Ovary (tissue), 9 donors: ENCODE measurements around the gene PGAM1. TPM values are rescaled to one million over a fixed set of nuclear protein-coding genes. Genes with fewer than 3 reads are reported as not detected.
A peak's percentile ranks its signal among the peaks of the same experiment; 100 is the strongest.
"Not testable (repeated sequence)": the region's sequence is repeated elsewhere in the genome, so short reads cannot be mapped to it uniquely, and the experiment has no call there.

Experiments used
- DNase-seq, 5 donors: peaks; one replicate each; pipeline ENCODE4 v3.0.0-alpha.2; 2019 to 2020
- H3K27ac ChIP-seq, 2 donors: fragments of 200-600 bp; one replicate each; pipeline versions ENCODE4 v1.5.1 to v1.8.0; 2019 to 2022
- H3K27me3 ChIP-seq: fragments of 200-600 bp; one replicate; pipeline ENCODE4 v1.8.0; 2022
- H3K36me3 ChIP-seq: fragments of 200-600 bp; sonication (generic); one replicate; pipeline ENCODE4 v1.5.1; 2019
- H3K4me1 ChIP-seq: one replicate; pipeline ENCODE4 v1.8.1; 2013; ENCODE audit warnings: mild to moderate bottlenecking, moderate library complexity; ENCODE audit not compliant: insufficient read depth
- H3K4me3 ChIP-seq: fragments of 200-600 bp; sonication (generic); one replicate; pipeline ENCODE4 v1.5.1; 2017
- H3K9me3 ChIP-seq, 2 donors: fragments of 200-600 bp in 1 of 2; sonication (generic) in 1 of 2; one replicate each; pipeline versions ENCODE4 v1.5.1 to v1.8.1; 2013 to 2019; ENCODE audit warnings: mild to moderate bottlenecking in 1 of 2, moderate library complexity in 1 of 2
- CTCF ChIP-seq, 3 donors: fragments of 450-650 bp in 2 of 3; fragments of 200-600 bp in 1 of 3; IDR thresholded peaks; one replicate each; pipeline versions ENCODE4 v1.5.1 to v1.8.0; 2016 to 2022; ENCODE audit warnings: antibody characterized with exemption in 3 of 3, mild to moderate bottlenecking in 1 of 3
- EP300 ChIP-seq: sonication (generic); formaldehyde crosslinking; IDR thresholded peaks from one replicate; pipeline ENCODE4 v1.6.1; 2017; ENCODE audit warnings: antibody characterized with exemption
- POLR2A ChIP-seq: fragments of 450-650 bp; IDR thresholded peaks from one replicate; pipeline ENCODE4 v1.6.1; 2017; ENCODE audit warnings: antibody characterized with exemption, mild to moderate bottlenecking, moderate library complexity
- WGBS, 3 donors: extraction: QIAGEN DNeasy Blood & Tissue Kit in 1 of 3; methylation state at CpG; one replicate each; pipeline versions ENCODE4 v1.1.5 to v1.1.7; 2013 to 2017; 5-methylcytosine and 5-hydroxymethylcytosine counted together
- intact Hi-C, 4 donors: fragments of 100-400 bp; cut with DNase I; formaldehyde crosslinking; loops; one replicate each; pipeline versions ENCODE4 v1.11.0 to v1.15.1; 2022 to 2023
- polyA plus RNA-seq, 2 donors: library from polyadenylated mRNA; stranded (reverse); fragments of 200-250 nt in 1 of 2; fragments of 350-450 nt in 1 of 2; fragmentation: Illumina TruSeq in 1 of 2; extraction: RNeasy Lipid Tissue Mini Kit (QIAGEN cat#74804) in 1 of 2; gene quantifications; one replicate each; pipeline ENCODE4 v1.2.3, GENCODE V29; 2013 to 2014
- total RNA-seq, 7 donors: library from RNA; depleted of rRNA in 2 of 7; stranded (reverse); fragments of >200 nt in 2 of 7; fragmentation: NEBNext Ultra II Directional in 3 of 7; extraction: Animal tissue kit (Norgen Biotek cat#: 25700) in 3 of 7; gene quantifications; one replicate each; pipeline versions ENCODE4 v1.1.0 to v1.2.4, GENCODE V29; 2016 to 2023
- donor health status: DM: no; HTN: no; CAD: no; lungs with moderate emphysema.
- donor health status: DM: no; HTN: no; CAD: no.
- donor health status: Bipolar disorder and iron deficiency.
- donor health status: DM: yes; HTN: yes; CAD: no.
- donor health status: DM: no; HTN: no; CAD: no.
- donor health status: DM: yes; HTN: yes; CAD: no.

Gene PGAM1
- total and polyA plus RNA-seq, 9 donors = 98.7 to 255 (median 163) TPM

GRCh38 chr10:97408496-97408992 lies 17.4 kb upstream of the PGAM1 start:
- no peaks in the 10 kb centered on the region for H3K27me3 ChIP-seq

GRCh38 chr10:97411406-97411805 lies 14.6 kb upstream of the PGAM1 start:
- intact Hi-C loops = no loop called here
- Histone ChIP-seq H3K27ac (no peak overlapping the region), H3K4me1 (no peaks in the 10 kb centered on the region), H3K36me3 (no peaks in the 10 kb centered on the region), H3K27me3 (no peaks in the 10 kb centered on the region), H3K4me3 (no peak overlapping the region), H3K9me3 (no peaks in the 10 kb centered on the region)
- DNase-seq = no peak
- TF ChIP-seq CTCF (IDR thresholded peaks at IDR 0.05) = no peak
- no peak for TF ChIP-seq POLR2A
- TF ChIP-seq EP300 = no peak
- 16 to 24% (median 18%) methylated on average over 4 of the region's 4 CpGs for WGBS, 3 donors

More at GRCh38 chr10:97408496-97408992, 17.4 kb upstream of the PGAM1 start:
- WGBS, 3 donors = 72 to 85% (median 73%) methylated on average over 10 of the region's 10 CpGs
- H3K36me3 ChIP-seq = no peaks in the 10 kb centered on the region
- intact Hi-C loops = loop anchor here in 1 of 4 donors (10.0 kb wide), 1 partner anchor 206 kb away; no protein-coding TSS in a partner anchor
- H3K27ac ChIP-seq = no peak overlapping the region
- DNase-seq = no peak
- no peak overlapping the region for H3K4me3 ChIP-seq
- no peaks in the 10 kb centered on the region for H3K4me1 ChIP-seq
- TF ChIP-seq CTCF (IDR thresholded peaks at IDR 0.05) (no peak), POLR2A (no peak), EP300 (no peak)
- H3K9me3 ChIP-seq = no peaks in the 10 kb centered on the region

GRCh38 chr10:97412891-97413304 lies 13.1 kb upstream of the PGAM1 start:
- no peaks in the 10 kb centered on the region for H3K27me3 ChIP-seq
- intact Hi-C loops = no loop called here
- H3K9me3 ChIP-seq = no peaks in the 10 kb centered on the region
- H3K36me3 ChIP-seq = no peaks in the 10 kb centered on the region
- TF ChIP-seq POLR2A (no peak), CTCF (IDR thresholded peaks at IDR 0.05) (no peak), EP300 (no peak)
- DNase-seq = no peak
- no peaks in the 10 kb centered on the region for H3K4me1 ChIP-seq
- H3K4me3 ChIP-seq = no peak overlapping the region
- no peak overlapping the region for H3K27ac ChIP-seq
- WGBS, 3 donors = 90 to 94% (median 92%) methylated on average over 10 of the region's 10 CpGs

- TF ChIP-seq CTCF (IDR thresholded peaks at IDR 0.05) = no peak
- intact Hi-C loops = no loop called here
- WGBS, 3 donors = 83 to 84% (median 84%) methylated on average over 6 of the region's 6 CpGs
These were observed 9.4 kb upstream of the PGAM1 start for GRCh38 chr10:97416565-97416964.

GRCh38 chr10:97423757-97424098 lies 2.3 kb upstream of the PGAM1 start:
- H3K4me3 ChIP-seq, H3K27me3 ChIP-seq, H3K9me3 ChIP-seq, H3K36me3 ChIP-seq, DNase-seq, H3K4me1 ChIP-seq, intact Hi-C loops: not testable (repeated sequence)
- WGBS, 3 donors = 55 to 61% (median 60%) methylated on average over 8 of the region's 8 CpGs
- H3K27ac ChIP-seq = peak overlapping the region in 1 of 2 donors; percentile 73

More at GRCh38 chr10:97416565-97416964, 9.4 kb upstream of the PGAM1 start:
- H3K27me3 ChIP-seq = no peaks in the 10 kb centered on the region
- no peaks in the 10 kb centered on the region for H3K36me3 ChIP-seq
- H3K4me1 ChIP-seq = peaks cover 3% of the 10 kb centered on the region
- H3K4me3 ChIP-seq = no peak overlapping the region
- H3K9me3 ChIP-seq = no peaks in the 10 kb centered on the region
- no peak for DNase-seq
- no peak overlapping the region for H3K27ac ChIP-seq
